HG03108 (cell line): ENCODE data around the gene OPN1LW.
"Not testable (repeated sequence)": the region's sequence is repeated elsewhere in the genome, so short reads cannot be mapped to it uniquely, and the experiment has no call there.

Experiments used
- ATAC-seq: cut with Tn5 transposase; IDR thresholded peaks from one replicate; pipeline ENCODE4 v1.9.1; 2021; ENCODE audit warnings: moderate library complexity; ENCODE audit not compliant: unreplicated experiment

The OPN1LW gene

DNA sequence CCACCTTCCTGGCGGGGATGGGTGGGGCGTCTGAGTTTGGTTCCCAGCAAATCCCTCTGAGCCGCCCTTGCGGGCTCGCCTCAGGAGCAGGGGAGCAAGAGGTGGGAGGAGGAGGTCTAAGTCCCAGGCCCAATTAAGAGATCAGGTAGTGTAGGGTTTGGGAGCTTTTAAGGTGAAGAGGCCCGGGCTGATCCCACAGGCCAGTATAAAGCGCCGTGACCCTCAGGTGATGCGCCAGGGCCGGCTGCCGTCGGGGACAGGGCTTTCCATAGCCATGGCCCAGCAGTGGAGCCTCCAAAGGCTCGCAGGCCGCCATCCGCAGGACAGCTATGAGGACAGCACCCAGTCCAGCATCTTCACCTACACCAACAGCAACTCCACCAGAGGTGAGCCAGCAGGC is at the start of gene OPN1LW:
Gene OPN1LW, plus strand, starts transcription at position 234 of the 400 bp plus-strand sequence. Its CDS starts 41 bp downstream, at position 275.
- not testable (repeated sequence) for ATAC-seq

- ATAC-seq: no peak
These were observed 49.2 kb upstream of the OPN1LW start for GRCh38 chrX:154094833-154095232.

GRCh38 chrX:154096140-154097002 is 47.7 kb upstream of the OPN1LW start:
- ATAC-seq: no peak

DNA sequence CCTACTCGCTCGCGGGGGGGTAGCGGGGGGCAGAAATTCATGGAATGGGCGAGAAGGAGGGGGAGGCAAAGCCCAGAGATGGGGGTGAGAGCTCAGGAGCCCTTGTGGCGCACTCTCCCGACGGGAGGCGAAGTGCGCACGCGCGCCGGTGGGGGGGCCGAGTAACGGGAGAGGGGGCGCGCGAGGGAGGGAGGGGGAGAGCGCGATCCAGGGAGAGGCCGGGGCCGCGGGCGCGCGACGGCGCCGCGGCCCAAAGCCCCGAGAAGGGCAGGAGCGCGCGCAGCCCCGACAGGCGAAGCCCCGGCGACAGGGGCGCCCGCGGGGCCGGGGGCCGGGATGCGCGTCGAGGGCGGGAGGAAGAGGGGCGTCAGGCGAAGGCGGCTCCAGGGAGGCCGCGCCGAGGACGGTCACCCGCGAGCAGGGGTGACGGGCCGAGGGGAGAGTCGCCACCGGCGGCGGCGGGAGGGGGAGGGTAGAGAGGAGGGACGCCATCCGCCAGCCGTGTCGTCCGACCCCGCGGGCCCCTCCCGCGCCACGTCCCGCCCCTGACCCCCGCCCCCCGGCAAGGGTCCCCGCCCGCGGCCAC is 46.9 kb upstream of the OPN1LW start:
- ATAC-seq: peak; percentile 32

DNA sequence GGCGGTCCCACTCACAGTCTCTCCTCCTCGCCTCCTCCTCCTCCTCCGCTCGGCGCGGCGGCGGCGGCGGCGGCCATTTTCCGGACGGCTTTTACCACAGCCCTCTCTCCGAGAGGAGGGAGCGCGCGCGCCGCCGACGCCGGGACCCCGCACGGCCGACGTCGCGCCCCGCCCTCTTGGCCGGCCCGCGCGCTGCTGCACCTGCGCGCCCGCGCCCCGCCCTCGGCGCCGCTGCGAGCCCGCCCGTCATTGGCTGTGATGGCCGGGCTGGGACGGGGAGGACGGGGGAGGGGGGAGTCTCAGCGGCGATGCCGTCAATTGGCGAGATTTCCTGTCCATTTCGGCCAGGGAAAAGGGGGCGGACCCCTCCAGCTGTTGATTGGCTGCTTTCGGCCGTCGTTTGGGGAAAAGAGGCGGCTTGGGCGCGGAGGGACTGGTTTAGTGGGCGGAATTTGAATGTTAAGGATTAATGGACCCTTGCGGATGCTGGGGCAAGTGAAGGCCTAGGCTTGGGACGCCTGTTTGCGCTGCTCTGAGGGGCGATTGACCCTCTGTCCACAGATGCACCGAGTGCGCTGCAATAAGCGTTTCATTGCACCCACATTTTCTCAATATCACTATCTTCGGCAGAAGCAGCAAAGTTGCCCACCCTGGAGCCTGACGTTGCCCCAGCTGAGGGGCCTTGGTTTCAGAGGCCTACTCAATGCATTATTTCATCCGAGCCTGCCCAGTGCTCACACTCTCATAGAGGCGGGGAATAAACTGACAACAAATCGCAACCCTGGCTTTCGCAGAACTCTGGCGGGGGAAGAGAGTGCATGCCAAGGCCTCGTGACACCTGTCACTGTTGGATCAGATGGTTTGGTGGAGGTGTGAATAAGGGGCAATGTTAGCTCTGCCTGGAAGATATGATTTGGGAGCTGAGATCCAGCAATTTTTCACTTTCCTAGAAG is 46.2 kb upstream of the OPN1LW start, which contains the start of gene MECP2:
Gene MECP2, minus strand, starts transcription at position 129 of the 953 bp plus-strand sequence.
- ATAC-seq: peak; percentile 84

DNA sequence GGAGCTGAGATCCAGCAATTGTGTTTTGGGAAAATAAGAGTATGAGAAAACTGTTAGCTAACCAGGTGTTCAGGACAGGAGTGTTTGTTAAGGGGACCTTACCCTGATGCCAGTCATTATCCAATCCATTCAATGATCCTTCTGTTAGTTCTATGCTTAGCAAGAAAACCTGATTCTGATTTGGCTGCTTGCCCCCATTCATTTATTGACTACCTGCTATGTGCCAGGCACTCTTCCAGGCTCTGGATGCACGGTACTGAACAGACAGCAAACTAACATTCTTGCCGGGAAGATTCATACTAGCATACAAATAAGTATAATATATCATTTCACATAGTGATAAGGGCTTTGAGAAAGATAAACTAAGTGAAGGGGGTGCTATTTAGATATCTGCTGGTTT is 45.5 kb upstream of the OPN1LW start:
- no peak for ATAC-seq

- no peak for ATAC-seq
These were observed 30.3 kb upstream of the OPN1LW start for GRCh38 chrX:154113729-154114128.

GRCh38 chrX:154114652-154115051 is 29.4 kb upstream of the OPN1LW start:
- no peak for ATAC-seq

GRCh38 chrX:154115071-154115470 is 29.0 kb upstream of the OPN1LW start:
- ATAC-seq: no peak

DNA sequence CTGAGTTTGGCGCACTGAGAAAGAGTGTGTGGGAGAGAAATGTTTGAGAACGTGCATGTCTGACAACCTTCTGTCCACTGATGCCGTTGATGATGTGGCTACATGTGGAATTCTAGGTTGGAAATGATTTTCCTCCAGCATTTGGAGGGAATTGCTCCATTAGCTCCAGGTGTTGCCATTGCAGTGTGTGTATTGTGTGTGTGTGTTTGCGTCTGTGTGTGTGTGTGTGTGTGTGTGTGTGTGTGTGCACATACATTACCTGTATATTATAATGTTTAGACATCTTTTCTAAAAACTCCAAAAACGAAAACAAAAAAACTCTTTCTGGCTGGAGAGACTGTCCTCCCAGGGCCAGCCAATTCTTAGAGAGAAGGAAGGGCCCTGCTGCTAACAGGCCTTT is 28.3 kb upstream of the OPN1LW start:
- ATAC-seq: no peak

- ATAC-seq: no peak
These were observed 27.4 kb upstream of the OPN1LW start for GRCh38 chrX:154116426-154117211.

- ATAC-seq: no peak
These were observed 26.5 kb upstream of the OPN1LW start for GRCh38 chrX:154117566-154117965.

- no peak for ATAC-seq
These were observed 23.5 kb upstream of the OPN1LW start for GRCh38 chrX:154120567-154120966.

DNA sequence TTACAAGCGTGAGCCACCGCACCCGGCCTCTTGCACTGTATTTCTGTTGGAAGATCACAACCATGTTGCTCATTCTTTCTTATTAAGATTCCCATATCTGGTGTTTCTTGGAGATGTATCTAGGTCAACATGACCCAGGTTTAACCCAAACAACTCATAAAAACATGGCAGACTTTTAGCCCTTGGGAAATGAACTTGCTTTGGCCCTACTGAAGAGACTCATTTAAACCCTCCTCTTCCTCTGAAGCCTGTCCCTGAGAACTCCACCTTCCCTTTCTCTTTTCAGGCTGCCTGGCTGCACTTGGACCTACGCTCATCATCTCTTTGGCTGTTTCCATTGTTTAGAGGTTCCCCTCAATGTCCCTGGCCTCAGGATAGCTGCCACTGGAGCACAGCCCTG is 22.8 kb upstream of the OPN1LW start:
- ATAC-seq: no peak

DNA sequence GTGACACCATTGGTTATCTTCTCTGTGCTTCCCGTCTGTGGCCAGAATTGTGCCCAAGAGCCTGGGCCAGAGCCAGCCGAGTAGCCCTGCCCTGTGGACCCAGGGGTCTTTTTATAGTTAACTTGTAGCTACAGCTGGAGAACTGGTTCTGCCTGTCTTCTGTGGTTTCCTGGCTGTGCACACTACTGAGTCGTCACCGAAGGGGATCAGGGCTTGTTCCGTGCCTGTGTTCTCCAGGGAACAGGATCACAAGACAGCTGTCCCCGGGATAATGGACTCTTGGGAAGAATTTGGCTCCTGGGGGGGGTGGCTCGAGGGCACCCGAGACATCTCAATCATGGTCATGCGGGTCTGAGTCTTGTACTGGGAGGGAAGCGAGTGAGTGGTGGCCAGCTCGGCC is 22.1 kb upstream of the OPN1LW start:
- no peak for ATAC-seq

DNA sequence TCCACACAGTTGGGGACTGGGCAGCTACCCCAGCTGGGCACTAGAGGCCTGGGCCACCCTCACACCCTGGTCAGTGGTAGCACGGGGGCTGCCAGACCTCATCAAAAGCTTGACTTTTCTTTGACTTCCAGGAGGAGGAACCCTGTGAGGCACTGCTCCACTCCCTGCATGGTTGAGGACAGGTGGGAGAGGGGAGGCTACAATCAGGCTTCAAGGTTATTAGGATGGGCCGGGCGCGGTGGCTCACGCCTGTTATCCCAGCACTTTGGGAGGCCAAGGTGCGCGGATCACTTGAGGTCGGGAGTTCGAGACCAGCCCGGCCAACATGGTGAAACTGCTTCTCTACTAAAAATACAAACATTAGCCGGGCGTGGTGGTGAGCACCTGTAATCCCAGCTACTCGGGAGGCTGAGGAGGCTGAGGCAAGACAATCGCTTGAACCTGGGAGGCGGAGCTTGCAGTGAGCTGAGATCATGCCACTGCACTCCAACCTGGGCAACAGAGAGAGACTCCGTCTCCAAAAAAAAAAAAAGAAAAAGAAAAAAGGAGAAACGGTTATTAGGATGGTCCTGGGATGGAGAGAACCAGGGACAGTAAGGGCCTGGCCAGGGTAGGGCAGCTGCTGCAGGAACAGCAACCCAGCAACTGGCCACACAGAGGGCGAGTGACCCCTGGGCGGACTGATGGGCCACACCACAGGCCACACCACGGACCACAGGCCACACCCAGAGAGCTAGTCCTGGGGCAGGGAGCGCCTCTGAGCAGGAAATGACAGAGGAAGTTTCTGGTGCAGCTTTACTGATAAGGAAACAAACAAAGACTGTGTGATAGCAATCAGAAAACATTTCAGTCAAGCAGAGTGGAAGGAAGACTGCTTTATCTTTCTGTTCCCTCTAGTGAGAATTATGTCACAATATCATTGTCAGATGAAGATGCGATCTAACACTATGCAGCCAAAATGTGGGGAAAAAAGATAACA is 20.5 kb upstream of the OPN1LW start:
- no peak for ATAC-seq

GRCh38 chrX:154125391-154126040 is 18.5 kb upstream of the OPN1LW start:
- no peak for ATAC-seq

DNA sequence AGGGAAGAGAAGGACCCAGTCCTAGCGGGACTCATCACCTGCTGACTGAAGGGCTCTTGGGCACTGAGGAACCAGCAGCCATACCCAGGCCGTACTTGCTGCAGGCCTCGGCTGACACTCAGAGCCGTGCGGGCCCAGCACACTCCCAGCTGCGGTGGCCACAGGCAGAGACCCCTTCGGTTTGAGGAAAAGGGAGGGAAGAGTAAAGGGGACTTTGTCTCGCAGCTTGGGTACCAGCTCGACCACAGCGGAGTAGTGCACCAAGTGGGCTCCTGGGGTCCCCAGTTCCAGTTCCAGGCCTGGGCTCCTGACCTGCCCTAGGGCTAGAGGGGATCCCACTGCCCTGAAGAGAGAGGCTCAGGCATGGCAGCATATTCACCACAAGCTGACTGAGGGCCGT is 17.9 kb upstream of the OPN1LW start:
- no peak for ATAC-seq

DNA sequence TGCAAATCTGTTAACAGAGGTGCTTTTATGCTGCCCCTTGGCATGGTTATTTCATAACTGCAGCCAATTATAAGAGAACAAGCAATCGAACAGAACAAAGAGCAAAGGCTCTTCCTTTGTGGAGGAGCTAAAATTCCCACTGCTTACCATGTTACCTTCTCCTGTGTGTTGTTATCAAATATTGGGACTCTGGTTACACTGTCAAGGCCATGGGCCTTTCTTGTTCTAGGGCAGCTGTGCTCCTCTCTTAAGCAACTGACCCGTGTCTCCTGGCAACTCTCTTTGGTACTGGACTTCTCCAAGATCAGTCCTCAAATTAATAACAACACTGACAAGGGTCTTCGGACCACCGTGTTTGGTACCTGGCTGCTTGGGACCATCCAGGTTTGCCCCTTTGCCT is 12.1 kb upstream of the OPN1LW start:
- ATAC-seq: no peak
